Epithelial cell of esophagus (primary cell): ENCODE measurements around the gene LYRM9.
"Not testable (repeated sequence)": the region's sequence is repeated elsewhere in the genome, so short reads cannot be mapped to it uniquely, and the experiment has no call there.

Source experiments
- DNase-seq: peaks from one replicate; pipeline ENCODE4 v3.0.0; 2010; ENCODE audit warnings: low read depth
- H3K4me3 ChIP-seq: 2 replicates; pipeline ENCODE4 v1.5.1; 2011; ENCODE audit warnings: mild to moderate bottlenecking, low read length, control low read depth
- TF ChIP-seq, protein P1 (sequence below): IDR thresholded peaks from 2 replicates; pipeline ENCODE4 v1.5.1; 2011; ENCODE audit warnings: low read depth, mild to moderate bottlenecking, low read length, control low read depth, inconsistent platforms; ENCODE audit not compliant: insufficient read depth; ENCODE audit errors: missing control alignments

The LYRM9 gene

DNA sequence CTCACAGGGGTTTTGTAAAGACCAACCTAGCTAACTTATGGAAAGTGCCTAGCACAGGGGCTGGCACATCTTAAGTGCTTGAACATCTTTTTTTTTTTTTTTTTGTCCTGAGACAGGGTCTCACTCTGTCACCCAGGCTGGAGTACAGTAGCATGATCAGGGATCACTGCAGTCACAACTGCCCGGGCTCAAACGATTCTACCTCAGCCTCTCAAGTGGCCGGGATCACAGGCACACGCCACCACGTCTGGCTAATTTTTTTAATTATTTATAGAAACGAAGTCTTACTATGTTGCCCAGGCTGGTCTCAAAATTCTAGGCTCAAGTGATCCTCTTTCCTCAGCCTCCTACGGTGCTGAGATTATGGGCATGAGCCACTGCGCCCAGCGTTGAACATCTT, 1.3 kb downstream of the LYRM9 start:
- DNase-seq, result no peak
- TF ChIP-seq, protein P1, sequence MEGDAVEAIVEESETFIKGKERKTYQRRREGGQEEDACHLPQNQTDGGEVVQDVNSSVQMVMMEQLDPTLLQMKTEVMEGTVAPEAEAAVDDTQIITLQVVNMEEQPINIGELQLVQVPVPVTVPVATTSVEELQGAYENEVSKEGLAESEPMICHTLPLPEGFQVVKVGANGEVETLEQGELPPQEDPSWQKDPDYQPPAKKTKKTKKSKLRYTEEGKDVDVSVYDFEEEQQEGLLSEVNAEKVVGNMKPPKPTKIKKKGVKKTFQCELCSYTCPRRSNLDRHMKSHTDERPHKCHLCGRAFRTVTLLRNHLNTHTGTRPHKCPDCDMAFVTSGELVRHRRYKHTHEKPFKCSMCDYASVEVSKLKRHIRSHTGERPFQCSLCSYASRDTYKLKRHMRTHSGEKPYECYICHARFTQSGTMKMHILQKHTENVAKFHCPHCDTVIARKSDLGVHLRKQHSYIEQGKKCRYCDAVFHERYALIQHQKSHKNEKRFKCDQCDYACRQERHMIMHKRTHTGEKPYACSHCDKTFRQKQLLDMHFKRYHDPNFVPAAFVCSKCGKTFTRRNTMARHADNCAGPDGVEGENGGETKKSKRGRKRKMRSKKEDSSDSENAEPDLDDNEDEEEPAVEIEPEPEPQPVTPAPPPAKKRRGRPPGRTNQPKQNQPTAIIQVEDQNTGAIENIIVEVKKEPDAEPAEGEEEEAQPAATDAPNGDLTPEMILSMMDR, result no peak
- no peak overlapping the region for H3K4me3 ChIP-seq

DNA sequence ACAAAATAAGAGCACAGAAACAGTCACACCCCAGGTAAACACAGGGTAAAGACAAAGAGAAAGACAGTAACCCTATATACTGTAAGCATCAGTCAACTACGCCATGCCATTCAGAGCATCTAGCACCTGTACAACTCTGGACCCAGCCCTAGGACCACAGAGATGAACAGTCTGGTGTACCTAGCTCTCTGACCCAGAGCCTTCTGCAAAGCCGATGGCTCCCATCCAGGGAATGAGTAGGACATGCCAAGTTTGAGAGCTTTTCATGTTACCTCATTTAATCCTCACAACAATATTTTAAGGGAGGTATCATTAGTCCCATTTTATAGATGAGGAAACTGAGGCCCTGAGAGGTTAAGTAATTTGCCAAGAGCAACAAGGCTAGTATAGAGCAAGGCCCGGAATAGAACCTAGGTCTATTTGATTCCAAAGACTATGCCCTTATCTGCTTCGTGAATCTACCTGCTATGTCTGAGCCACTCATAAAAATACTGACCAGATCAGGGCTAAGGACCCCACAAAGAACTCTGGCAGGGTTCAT, 3.4 kb downstream of the LYRM9 start:
- DNase-seq, result no peak
- TF ChIP-seq, protein P1, result no peak
- no peak overlapping the region for H3K4me3 ChIP-seq

DNA sequence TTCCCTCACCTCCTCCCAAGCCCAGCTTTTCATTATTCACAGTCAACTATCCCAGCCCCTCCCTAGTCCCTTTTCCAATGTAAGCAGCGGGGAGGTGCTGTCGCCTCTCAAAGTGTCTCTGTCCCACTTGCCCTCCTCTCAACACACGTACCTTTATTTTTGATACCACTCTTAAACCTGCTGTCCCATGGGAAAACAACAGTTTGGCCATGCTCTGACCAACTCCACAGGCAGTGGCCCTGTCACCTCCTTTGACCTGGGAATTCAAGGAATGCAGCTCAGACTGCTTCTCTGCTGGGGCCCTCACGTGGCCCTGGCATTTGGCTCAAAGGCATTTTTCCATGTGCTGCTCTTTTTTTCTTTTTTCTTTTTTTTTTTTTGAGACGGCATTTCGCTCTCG, 4.2 kb downstream of the LYRM9 start:
- no peak overlapping the region for H3K4me3 ChIP-seq
- TF ChIP-seq, protein P1, result no peak
- DNase-seq, result no peak

DNA sequence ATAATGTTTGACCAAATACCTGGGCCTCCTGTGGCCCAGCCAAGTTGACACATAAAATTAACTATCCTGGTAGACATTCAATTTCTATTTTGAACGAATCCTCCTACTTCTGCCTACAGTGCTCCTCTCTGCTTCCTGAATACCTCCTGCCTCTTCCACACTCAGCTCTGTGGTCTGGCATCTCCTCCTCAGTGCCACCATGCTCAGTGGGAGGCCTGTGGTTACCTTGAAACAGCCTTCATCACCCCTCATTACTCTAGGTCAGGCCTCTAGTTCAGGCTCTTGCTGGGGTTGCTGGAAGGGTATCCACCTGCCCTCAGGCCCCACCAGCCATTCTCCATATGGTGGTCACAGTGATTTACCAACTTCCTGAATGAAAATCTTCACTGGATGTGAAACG, 5.1 kb downstream of the LYRM9 start:
- H3K4me3 ChIP-seq, result no peak overlapping the region
- DNase-seq, result no peak
- TF ChIP-seq, protein P1, result no peak

DNA sequence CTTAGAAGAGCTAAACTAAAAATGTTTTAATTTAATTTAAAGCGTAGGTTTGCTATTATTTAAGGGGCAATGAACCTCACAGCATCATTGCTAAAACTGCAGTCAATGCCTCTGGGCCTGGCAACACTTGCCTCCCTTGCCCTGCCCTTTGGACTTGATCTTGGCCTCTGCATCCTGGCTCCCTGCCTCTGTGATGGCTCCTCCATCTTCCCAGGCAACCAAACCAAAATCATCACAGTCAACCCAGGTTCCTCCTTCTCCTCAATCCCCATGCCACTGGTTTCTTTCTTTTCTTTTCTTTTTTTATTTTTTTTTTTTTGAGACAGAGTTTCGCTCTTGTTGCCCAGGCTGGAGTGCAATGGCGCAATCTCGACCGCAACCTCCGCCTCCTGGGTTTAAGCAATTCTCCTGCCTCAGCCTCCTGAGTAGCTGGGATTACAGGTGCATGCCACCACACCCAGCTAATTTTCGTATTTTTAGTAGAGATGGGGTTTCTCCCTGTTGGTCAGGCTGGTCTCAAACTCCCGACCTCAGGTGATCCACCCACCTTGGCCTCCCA, 6.7 kb downstream of the LYRM9 start:
- not testable (repeated sequence) for H3K4me3 ChIP-seq, DNase-seq

DNA sequence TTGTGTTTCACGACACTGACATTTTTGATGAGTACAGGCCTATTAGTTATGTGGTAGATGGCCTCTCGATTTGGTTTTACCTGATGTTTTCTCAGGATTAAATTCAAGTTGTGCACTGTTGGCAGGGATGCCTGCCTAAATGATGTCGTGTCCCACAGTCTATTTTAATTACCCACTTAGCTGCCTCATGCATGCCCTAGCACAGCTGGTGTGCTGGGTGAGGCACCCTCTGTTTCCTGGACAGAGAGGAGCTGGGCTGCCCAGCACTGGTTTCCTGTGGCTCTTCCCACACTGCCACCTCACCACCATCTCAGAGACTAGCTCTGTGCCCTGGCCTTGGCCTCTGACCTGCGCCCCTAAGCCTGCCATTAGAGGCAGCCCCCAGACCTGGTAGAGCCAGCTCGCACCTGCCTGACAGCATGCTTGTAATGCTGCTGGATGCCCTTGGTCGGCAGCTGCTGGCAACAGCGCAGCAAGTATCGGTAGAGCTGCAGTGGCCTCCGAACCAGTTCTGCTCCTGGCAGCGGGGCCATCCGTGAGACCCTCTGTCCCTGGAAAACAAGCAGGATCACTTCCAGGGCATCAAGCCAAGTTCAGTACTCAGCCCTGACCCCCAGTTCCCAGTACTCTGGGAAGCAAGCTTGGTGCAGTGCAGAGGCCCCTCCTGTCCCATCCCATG, 10.9 kb downstream of the LYRM9 start:
- H3K4me3 ChIP-seq, result no peak overlapping the region
- TF ChIP-seq, protein P1, result no peak
- DNase-seq, result no peak

- peak; percentile 72 for DNase-seq
- no peak overlapping the region for H3K4me3 ChIP-seq
- TF ChIP-seq, protein P1, result peak; percentile 85
Observed at GRCh38 chr17:27879987-27880608, 13.1 kb downstream of the LYRM9 start.
